Measurements from ENCODE around the gene SLC39A13.

Gene SLC39A13

DNA sequence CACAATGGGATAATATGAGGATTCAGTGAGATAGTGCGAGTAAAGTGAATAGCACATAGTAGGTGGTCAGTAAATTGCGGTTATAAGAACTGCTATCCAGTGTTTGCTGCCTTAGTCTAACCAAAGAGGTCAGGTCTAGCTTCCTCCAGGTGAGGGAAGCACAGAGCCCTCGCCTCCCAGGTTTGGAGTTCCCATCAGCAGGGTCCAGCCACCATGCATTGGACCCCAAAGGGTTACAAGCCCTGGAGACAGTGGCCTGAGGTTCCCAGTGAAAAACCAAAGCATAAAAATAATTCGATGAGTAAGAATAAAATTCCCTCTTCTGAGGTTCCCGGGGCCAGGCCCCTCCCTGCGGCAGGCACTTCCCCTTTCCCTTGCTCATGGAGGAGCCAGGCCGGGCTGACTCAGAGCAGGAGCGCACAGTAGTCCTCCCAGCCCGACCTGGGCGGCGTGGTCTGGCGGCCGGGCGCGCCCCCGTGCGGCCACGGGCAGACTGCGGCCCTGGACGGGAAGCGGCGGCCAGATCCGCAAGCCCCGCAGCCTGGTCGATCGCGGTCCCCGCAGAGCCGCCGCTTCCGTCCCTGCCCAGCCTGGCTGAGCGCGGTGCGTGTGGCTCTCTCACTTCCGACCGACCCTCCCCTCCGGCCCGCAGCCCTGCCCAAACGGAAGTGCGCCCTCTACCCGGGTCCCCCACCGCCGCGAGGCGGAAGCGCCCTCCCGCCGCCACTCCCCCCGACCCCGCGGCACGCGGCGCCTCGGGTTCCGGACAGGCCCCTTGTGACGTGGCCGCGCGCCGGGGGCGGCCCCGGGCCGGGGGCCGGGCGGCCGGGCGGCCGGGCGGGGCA lies at the start of gene SLC39A13:
SLC39A13 (plus strand) TSS at position 845 of the 845 bp plus-strand sequence. CDS start 1,505 bp downstream, outside the sequence.
- no peaks in the 10 kb centered on the region for H3K27me3 ChIP-seq (ENCODE audit: control insufficient read depth in 1 of 2, insufficient read depth in 2 of 2, low read length in 2 of 2)
- peak within 1 kb of the TSS; percentile 94 for H3K27ac ChIP-seq (ENCODE audit: low read depth, low read length)
- peaks cover 27% of the 10 kb centered on the region for H3K4me1 ChIP-seq (ENCODE audit: insufficient read depth, low read length)

GRCh38 chr11:47358731-47359051 lies 49.7 kb upstream of the SLC39A13 start:
- H3K4me1 ChIP-seq (ENCODE audit: insufficient read depth, low read length): peaks cover 11% of the 10 kb centered on the region
- H3K4me3 ChIP-seq (ENCODE audit: low read depth in 1 of 2, low read length in 2 of 2): no peak overlapping the region
- no peak overlapping the region for H3K9ac ChIP-seq (ENCODE audit: low read length)
- H3K9me3 ChIP-seq (ENCODE audit: low read length): no peaks in the 10 kb centered on the region
- no peaks in the 10 kb centered on the region for H3K27me3 ChIP-seq (ENCODE audit: control insufficient read depth in 1 of 2, insufficient read depth in 2 of 2, low read length in 2 of 2)
- no peak overlapping the region for H3K27ac ChIP-seq (ENCODE audit: low read depth, low read length)
- H3K36me3 ChIP-seq (ENCODE audit: insufficient read depth, low read length): peaks cover 17% of the 10 kb centered on the region

More for the DNA sequence above, at the start of gene SLC39A13:
- H3K4me3 ChIP-seq (ENCODE audit: low read depth in 1 of 2, low read length in 2 of 2): peak within 1 kb of the TSS; percentile 62 to 95
- H3K9me3 ChIP-seq (ENCODE audit: low read length): no peaks in the 10 kb centered on the region
- H3K36me3 ChIP-seq (ENCODE audit: insufficient read depth, low read length): peaks cover 4% of the 10 kb centered on the region
- peak within 1 kb of the TSS; percentile 97 for H3K9ac ChIP-seq (ENCODE audit: low read length)

- peaks cover 17% of the 10 kb centered on the region for H3K36me3 ChIP-seq (ENCODE audit: insufficient read depth, low read length)
- H3K9me3 ChIP-seq (ENCODE audit: low read length): no peaks in the 10 kb centered on the region
- H3K4me3 ChIP-seq (ENCODE audit: low read depth in 1 of 2, low read length in 2 of 2): no peak overlapping the region
- peaks cover 11% of the 10 kb centered on the region for H3K4me1 ChIP-seq (ENCODE audit: insufficient read depth, low read length)
- no peaks in the 10 kb centered on the region for H3K27me3 ChIP-seq (ENCODE audit: control insufficient read depth in 1 of 2, insufficient read depth in 2 of 2, low read length in 2 of 2)
- H3K27ac ChIP-seq (ENCODE audit: low read depth, low read length): no peak overlapping the region
- H3K9ac ChIP-seq (ENCODE audit: low read length): no peak overlapping the region
These were observed 49.2 kb upstream of the SLC39A13 start for GRCh38 chr11:47359162-47359561.

DNA sequence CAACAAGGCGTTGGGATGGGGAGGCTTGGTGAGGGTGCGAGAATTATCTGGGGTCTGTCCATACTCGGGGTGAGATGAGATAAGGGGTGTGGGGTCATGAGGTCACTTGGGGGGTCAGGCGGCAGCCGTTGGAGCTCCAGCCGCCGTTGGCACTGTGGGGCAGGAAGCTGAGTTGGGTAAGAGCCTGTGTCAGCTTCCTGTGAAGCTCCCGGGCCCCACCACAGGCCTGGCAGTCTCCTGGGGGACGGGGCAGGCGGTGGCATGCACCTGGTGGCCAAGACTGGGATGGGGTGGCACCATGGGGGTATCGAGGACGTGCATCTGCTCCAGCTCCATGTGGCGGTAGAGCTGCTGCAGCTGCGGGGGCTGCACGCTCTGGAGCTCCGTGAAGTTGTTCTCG lies 48.8 kb upstream of the SLC39A13 start:
- Histone ChIP-seq H3K4me3 (ENCODE audit: low read depth in 1 of 2, low read length in 2 of 2) (no peak overlapping the region), H3K27ac (ENCODE audit: low read depth, low read length) (no peak overlapping the region)

GRCh38 chr11:47360341-47360740 lies 48.0 kb upstream of the SLC39A13 start:
- no peak overlapping the region for H3K27ac ChIP-seq (ENCODE audit: low read depth, low read length)
- no peaks in the 10 kb centered on the region for H3K9me3 ChIP-seq (ENCODE audit: low read length)
- H3K4me1 ChIP-seq (ENCODE audit: insufficient read depth, low read length): peaks cover 6% of the 10 kb centered on the region
- peaks cover 17% of the 10 kb centered on the region for H3K36me3 ChIP-seq (ENCODE audit: insufficient read depth, low read length)
- no peaks in the 10 kb centered on the region for H3K27me3 ChIP-seq (ENCODE audit: control insufficient read depth in 1 of 2, insufficient read depth in 2 of 2, low read length in 2 of 2)
- no peak overlapping the region for H3K9ac ChIP-seq (ENCODE audit: low read length)
- no peak overlapping the region for H3K4me3 ChIP-seq (ENCODE audit: low read depth in 1 of 2, low read length in 2 of 2)

More for the DNA sequence above, 48.8 kb upstream of the SLC39A13 start:
- no peaks in the 10 kb centered on the region for H3K27me3 ChIP-seq (ENCODE audit: control insufficient read depth in 1 of 2, insufficient read depth in 2 of 2, low read length in 2 of 2)
- H3K9ac ChIP-seq (ENCODE audit: low read length): no peak overlapping the region
- no peaks in the 10 kb centered on the region for H3K9me3 ChIP-seq (ENCODE audit: low read length)
- peaks cover 8% of the 10 kb centered on the region for H3K4me1 ChIP-seq (ENCODE audit: insufficient read depth, low read length)
- peaks cover 17% of the 10 kb centered on the region for H3K36me3 ChIP-seq (ENCODE audit: insufficient read depth, low read length)

DNA sequence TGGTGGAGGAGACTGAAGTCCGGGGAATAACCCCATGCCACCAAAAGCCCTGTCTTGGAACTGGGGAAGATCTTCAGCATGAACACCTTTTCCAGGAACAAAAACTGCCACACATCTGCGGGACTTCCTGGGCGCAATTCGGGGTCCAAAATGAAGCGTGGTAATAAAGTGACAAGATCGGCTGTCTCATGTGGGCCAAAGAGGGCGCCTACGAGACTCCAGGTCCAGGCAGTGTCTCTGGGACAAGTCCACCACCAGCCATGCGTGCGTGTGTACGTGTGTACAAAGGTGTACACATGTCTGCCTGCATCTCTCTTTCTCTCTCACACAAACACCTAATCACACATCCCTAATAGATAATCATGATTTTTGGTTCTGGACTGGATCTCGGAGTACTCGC lies 47.0 kb upstream of the SLC39A13 start:
- Histone ChIP-seq H3K27me3 (ENCODE audit: control insufficient read depth in 1 of 2, insufficient read depth in 2 of 2, low read length in 2 of 2) (no peaks in the 10 kb centered on the region), H3K36me3 (ENCODE audit: insufficient read depth, low read length) (peaks cover 13% of the 10 kb centered on the region), H3K9me3 (ENCODE audit: low read length) (no peaks in the 10 kb centered on the region), H3K4me1 (ENCODE audit: insufficient read depth, low read length) (no peaks in the 10 kb centered on the region), H3K4me3 (ENCODE audit: low read depth in 1 of 2, low read length in 2 of 2) (no peak overlapping the region), H3K9ac (ENCODE audit: low read length) (no peak overlapping the region), H3K27ac (ENCODE audit: low read depth, low read length) (no peak overlapping the region)

GRCh38 chr11:47366020-47366490 lies 42.3 kb upstream of the SLC39A13 start:
- H3K9me3 ChIP-seq (ENCODE audit: low read length): no peaks in the 10 kb centered on the region
- no peak overlapping the region for H3K9ac ChIP-seq (ENCODE audit: low read length)
- H3K36me3 ChIP-seq (ENCODE audit: insufficient read depth, low read length): no peaks in the 10 kb centered on the region
- no peak overlapping the region for H3K4me3 ChIP-seq (ENCODE audit: low read depth in 1 of 2, low read length in 2 of 2)
- H3K27me3 ChIP-seq (ENCODE audit: control insufficient read depth in 1 of 2, insufficient read depth in 2 of 2, low read length in 2 of 2): no peaks in the 10 kb centered on the region
- no peaks in the 10 kb centered on the region for H3K4me1 ChIP-seq (ENCODE audit: insufficient read depth, low read length)
- no peak overlapping the region for H3K27ac ChIP-seq (ENCODE audit: low read depth, low read length)

DNA sequence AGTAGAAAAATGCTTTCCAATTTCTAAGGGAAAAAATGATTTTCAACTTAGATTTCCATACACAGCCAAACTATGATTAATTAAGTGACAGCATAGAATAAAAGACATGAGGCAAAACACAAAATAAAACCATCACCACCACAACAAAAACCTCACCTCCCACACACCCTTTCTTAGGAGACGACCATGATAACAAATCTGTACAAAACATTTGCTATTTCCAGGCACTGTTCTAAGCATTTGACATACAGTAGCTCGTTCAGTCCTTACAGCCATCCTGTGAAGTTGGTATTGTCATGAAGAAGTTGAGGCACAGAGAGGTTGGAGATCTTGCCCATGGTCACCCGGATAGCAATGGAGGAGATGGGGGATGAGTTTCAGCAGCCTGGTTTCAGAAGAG lies 38.7 kb upstream of the SLC39A13 start:
- H3K9ac ChIP-seq (ENCODE audit: low read length): no peak overlapping the region
- H3K27ac ChIP-seq (ENCODE audit: low read depth, low read length): no peak overlapping the region
- no peak overlapping the region for H3K4me3 ChIP-seq (ENCODE audit: low read depth in 1 of 2, low read length in 2 of 2)
- no peaks in the 10 kb centered on the region for H3K36me3 ChIP-seq (ENCODE audit: insufficient read depth, low read length)
- no peaks in the 10 kb centered on the region for H3K9me3 ChIP-seq (ENCODE audit: low read length)
- no peaks in the 10 kb centered on the region for H3K4me1 ChIP-seq (ENCODE audit: insufficient read depth, low read length)
- no peaks in the 10 kb centered on the region for H3K27me3 ChIP-seq (ENCODE audit: control insufficient read depth in 1 of 2, insufficient read depth in 2 of 2, low read length in 2 of 2)

GRCh38 chr11:47372422-47372821 lies 36.0 kb upstream of the SLC39A13 start:
- no peaks in the 10 kb centered on the region for H3K9me3 ChIP-seq (ENCODE audit: low read length)
- H3K9ac ChIP-seq (ENCODE audit: low read length): no peak overlapping the region

GRCh38 chr11:47373876-47374719 lies 34.3 kb upstream of the SLC39A13 start:
- H3K27ac ChIP-seq (ENCODE audit: low read depth, low read length): no peak overlapping the region

More at GRCh38 chr11:47372422-47372821, 36.0 kb upstream of the SLC39A13 start:
- no peak overlapping the region for H3K4me3 ChIP-seq (ENCODE audit: low read depth in 1 of 2, low read length in 2 of 2)
- no peaks in the 10 kb centered on the region for H3K36me3 ChIP-seq (ENCODE audit: insufficient read depth, low read length)
- no peaks in the 10 kb centered on the region for H3K4me1 ChIP-seq (ENCODE audit: insufficient read depth, low read length)
- H3K27ac ChIP-seq (ENCODE audit: low read depth, low read length): no peak overlapping the region
- H3K27me3 ChIP-seq (ENCODE audit: control insufficient read depth in 1 of 2, insufficient read depth in 2 of 2, low read length in 2 of 2): no peaks in the 10 kb centered on the region

GRCh38 chr11:47374720-47375019 lies 33.7 kb upstream of the SLC39A13 start:
- H3K9me3 ChIP-seq (ENCODE audit: low read length): no peaks in the 10 kb centered on the region
- no peak overlapping the region for H3K27ac ChIP-seq (ENCODE audit: low read depth, low read length)
- no peaks in the 10 kb centered on the region for H3K4me1 ChIP-seq (ENCODE audit: insufficient read depth, low read length)
- no peaks in the 10 kb centered on the region for H3K36me3 ChIP-seq (ENCODE audit: insufficient read depth, low read length)
- H3K27me3 ChIP-seq (ENCODE audit: control insufficient read depth in 1 of 2, insufficient read depth in 2 of 2, low read length in 2 of 2): no peaks in the 10 kb centered on the region
- no peak overlapping the region for H3K4me3 ChIP-seq (ENCODE audit: low read depth in 1 of 2, low read length in 2 of 2)
- no peak overlapping the region for H3K9ac ChIP-seq (ENCODE audit: low read length)

More at GRCh38 chr11:47373876-47374719, 34.3 kb upstream of the SLC39A13 start:
- no peaks in the 10 kb centered on the region for H3K9me3 ChIP-seq (ENCODE audit: low read length)
- no peaks in the 10 kb centered on the region for H3K36me3 ChIP-seq (ENCODE audit: insufficient read depth, low read length)
- H3K4me1 ChIP-seq (ENCODE audit: insufficient read depth, low read length): no peaks in the 10 kb centered on the region
- H3K4me3 ChIP-seq (ENCODE audit: low read depth in 1 of 2, low read length in 2 of 2): no peak overlapping the region
- H3K9ac ChIP-seq (ENCODE audit: low read length): no peak overlapping the region
- H3K27me3 ChIP-seq (ENCODE audit: control insufficient read depth in 1 of 2, insufficient read depth in 2 of 2, low read length in 2 of 2): no peaks in the 10 kb centered on the region

Measured in muscle layer of colon (tissue), 2 donors.